ENCODE measurements around the gene FOXR1. TPM values are rescaled to one million over a fixed set of nuclear protein-coding genes. Genes with fewer than 3 reads are reported as not detected.
A peak's percentile ranks its signal among the peaks of the same experiment; 100 is the strongest.
"Not testable (repeated sequence)": the region's sequence is repeated elsewhere in the genome, so short reads cannot be mapped to it uniquely, and the experiment has no call there.

FOXR1 gene
- total RNA-seq, 6 experiments from 2014 or later, result not detected

DNA sequence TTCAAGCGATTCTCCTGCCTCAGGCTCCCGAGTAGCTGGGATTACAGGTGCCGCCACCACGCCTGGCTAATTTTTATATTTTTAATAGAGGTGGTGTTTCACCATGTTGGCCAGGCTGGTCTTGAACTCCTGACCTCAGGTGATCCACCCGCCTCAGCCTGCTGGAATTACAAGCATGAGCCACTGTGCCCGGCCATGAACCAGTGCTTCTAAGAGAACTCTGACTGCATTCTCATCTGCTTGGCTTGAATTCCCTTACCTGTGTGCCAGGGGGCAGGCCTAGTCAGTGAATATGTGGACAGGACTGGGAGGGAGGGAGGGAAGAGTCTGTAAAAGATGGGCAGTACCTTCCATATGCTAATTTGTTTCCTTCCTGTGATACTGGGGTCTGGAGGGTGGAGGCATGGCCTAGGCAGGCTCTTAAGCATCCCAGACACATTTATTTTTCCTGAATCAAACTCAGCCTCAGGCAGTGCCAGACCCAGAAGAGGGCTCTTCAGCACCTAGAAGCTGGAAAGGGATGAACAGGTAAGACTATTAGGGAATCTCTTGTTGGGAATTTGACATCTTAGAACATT, 40.0 kb downstream of the FOXR1 start:
- TF ChIP-seq, protein P1, sequence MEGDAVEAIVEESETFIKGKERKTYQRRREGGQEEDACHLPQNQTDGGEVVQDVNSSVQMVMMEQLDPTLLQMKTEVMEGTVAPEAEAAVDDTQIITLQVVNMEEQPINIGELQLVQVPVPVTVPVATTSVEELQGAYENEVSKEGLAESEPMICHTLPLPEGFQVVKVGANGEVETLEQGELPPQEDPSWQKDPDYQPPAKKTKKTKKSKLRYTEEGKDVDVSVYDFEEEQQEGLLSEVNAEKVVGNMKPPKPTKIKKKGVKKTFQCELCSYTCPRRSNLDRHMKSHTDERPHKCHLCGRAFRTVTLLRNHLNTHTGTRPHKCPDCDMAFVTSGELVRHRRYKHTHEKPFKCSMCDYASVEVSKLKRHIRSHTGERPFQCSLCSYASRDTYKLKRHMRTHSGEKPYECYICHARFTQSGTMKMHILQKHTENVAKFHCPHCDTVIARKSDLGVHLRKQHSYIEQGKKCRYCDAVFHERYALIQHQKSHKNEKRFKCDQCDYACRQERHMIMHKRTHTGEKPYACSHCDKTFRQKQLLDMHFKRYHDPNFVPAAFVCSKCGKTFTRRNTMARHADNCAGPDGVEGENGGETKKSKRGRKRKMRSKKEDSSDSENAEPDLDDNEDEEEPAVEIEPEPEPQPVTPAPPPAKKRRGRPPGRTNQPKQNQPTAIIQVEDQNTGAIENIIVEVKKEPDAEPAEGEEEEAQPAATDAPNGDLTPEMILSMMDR (IDR thresholded peaks at IDR 0.05), result no peak
- Mint-ChIP-seq H3K4me1 (ENCODE audit: low read depth) (peaks cover 16% of the 10 kb centered on the region), H3K27me3 (ENCODE audit: insufficient read depth) (peaks cover 2% of the 10 kb centered on the region), H3K4me3 (no peak overlapping the region), H3K9me3 (no peaks in the 10 kb centered on the region), H3K36me3 (ENCODE audit: low read depth) (peaks cover 46% of the 10 kb centered on the region), H3K27ac (0 out of 2 replicates have a peak overlapping the region, but pooled peaks have one; percentile 29)
- no peak for DNase-seq

DNA sequence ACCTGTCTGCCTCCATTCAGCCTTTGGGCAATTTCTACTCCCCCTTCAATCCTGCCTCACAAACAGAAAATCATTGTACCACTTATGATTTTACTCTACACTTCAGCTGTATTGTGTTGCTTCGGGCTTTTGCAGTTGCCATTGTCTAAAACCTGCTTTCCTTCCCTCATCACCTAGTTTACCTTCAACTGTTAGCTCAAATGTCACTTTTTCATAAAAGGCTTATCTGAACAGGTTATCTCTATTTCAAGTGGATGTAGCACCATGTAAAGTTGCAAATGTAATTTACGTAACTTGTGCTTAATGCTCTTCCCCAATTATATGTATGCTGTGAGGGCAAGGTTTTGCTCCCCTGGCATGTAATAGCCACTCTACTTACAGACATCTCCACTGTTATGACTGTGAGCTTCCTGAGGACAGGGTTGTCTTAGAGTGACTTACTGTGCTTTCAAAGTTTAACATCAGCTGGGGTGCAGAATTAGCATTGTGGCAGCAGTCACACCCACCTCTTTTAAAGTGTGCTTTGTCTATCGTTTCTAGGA, 41.1 kb downstream of the FOXR1 start:
- Mint-ChIP-seq H3K4me1 (ENCODE audit: low read depth) (peaks cover 20% of the 10 kb centered on the region), H3K27ac (peak overlapping the region; percentile 12), H3K27me3 (ENCODE audit: insufficient read depth) (peaks cover 2% of the 10 kb centered on the region), H3K9me3 (no peaks in the 10 kb centered on the region), H3K4me3 (no peak overlapping the region), H3K36me3 (ENCODE audit: low read depth) (peaks cover 50% of the 10 kb centered on the region)
- DNase-seq, result no peak
- TF ChIP-seq, protein P1 (IDR thresholded peaks at IDR 0.05), result no peak

DNA sequence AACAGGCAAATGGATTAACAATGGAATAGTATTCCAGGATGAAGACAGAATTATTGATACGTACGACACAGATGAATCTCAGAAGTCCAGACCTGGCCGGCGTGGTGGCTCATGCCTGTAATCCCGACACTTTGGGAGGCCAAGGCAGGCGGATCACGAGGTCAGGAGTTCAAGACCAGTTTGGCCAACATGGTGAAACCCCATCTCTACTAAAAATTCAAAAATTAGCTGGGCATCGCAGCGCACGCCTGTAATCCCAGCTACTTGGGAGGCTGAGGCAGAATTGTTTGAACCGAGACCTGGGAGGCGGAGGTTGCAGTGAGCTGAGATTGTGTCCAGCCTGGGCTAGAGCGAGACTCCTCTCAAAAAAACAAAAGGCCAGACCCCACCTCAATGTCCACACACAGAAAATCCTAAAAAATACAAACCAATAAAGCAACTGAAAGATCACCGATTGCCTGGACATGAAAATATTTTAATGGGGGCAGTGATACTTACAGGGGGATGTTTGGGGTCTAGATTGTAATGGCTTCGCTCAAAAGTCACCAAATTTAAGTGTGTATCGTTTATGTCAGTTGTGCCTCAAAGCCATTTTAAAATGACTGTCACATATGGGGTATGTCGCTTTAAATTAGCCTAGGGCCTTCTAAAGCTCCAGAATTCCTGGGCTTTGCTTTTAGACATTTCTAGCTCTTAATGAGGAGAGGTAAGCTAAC, 42.8 kb downstream of the FOXR1 start:
- H3K4me1 Mint-ChIP-seq (ENCODE audit: low read depth), result peaks cover 20% of the 10 kb centered on the region
- no peak for DNase-seq
- H3K9me3 Mint-ChIP-seq, result no peaks in the 10 kb centered on the region
- peak overlapping the region; percentile 43 for H3K27ac Mint-ChIP-seq
- H3K27me3 Mint-ChIP-seq (ENCODE audit: insufficient read depth), result peaks cover 3% of the 10 kb centered on the region
- no peak overlapping the region for H3K4me3 Mint-ChIP-seq
- peaks cover 49% of the 10 kb centered on the region for H3K36me3 Mint-ChIP-seq (ENCODE audit: low read depth)
- TF ChIP-seq, protein P1 (IDR thresholded peaks at IDR 0.05), result no peak

DNA sequence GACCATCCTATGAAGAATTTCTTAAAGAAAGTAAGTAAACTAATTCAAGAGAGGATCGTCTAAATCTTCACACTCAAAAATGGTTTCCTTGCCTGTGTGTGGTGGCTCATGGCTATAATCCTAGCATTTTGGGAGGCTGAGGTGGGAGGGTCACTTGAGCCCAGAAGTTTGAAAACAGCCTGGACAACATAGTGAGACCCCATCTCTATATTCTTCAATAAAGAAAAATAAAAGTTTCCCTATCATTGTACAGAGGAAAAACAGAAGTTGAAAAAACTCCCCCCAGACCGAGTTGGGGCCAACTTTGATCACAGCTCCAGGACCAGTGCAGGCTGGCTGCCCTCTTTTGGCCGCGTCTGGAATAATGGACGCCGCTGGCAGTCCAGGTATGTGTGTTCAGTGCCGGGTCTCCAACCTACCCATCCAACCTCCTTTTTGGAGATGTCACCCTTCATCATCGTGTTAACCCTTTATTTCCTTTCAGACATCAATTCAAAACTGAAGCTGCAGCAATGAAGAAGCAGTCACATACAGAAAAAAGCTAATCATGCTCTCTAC, 43.6 kb downstream of the FOXR1 start:
- TF ChIP-seq, protein P1 (IDR thresholded peaks at IDR 0.05), result peak; percentile 29; the same call in 1 of the 2 replicates
- peak overlapping the region; percentile 94 for H3K27ac Mint-ChIP-seq
- peaks cover 54% of the 10 kb centered on the region for H3K36me3 Mint-ChIP-seq (ENCODE audit: low read depth)
- no peak for DNase-seq
- no peaks in the 10 kb centered on the region for H3K9me3 Mint-ChIP-seq
- H3K27me3 Mint-ChIP-seq (ENCODE audit: insufficient read depth), result peaks cover 3% of the 10 kb centered on the region
- peak overlapping the region; percentile 4; the same call in 1 of the 2 replicates for H3K4me3 Mint-ChIP-seq
- H3K4me1 Mint-ChIP-seq (ENCODE audit: low read depth), result peaks cover 27% of the 10 kb centered on the region

DNA sequence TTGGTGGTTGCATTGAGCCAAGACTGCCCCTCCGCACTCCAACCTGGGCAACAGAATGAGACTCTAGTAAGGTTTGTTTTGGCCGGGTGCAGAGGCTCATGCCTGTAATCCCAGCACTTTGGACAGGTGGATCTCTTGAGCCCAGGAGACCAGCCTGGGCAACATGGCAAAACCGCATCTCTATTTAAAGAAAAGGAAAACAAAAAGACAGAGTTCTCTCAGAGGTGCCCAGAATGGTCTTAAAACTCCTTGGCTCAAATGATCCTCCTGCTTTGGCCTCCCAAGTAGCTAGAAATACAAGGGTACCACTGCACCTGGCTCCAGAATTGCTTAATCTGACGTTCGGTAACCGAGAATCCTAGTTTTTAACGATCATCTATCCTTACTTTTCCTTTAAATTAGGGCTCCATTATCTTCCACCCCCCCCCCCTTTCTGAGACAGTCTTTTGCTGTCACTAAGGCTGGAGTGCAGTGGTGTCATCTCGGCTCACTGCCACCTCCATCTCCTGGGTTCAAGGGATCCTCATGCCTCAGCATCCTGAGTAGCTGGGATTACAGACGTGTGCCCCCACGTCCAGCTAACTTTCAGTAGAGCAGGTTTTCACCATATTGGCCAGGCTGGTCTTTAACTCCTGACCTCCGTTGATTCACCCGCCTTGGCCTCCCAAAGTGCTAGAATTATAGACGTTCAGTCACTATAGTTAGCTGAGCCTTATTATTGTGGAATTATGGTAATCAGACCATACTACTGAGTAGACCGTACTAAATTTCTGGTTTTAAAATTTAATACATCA, 44.9 kb downstream of the FOXR1 start:
- DNase-seq, result no peak
- H3K4me3 Mint-ChIP-seq, result peak overlapping the region; percentile 98
- H3K36me3 Mint-ChIP-seq (ENCODE audit: low read depth), result peaks cover 59% of the 10 kb centered on the region
- TF ChIP-seq, protein P1 (IDR thresholded peaks at IDR 0.05), result no peak
- no peaks in the 10 kb centered on the region for H3K9me3 Mint-ChIP-seq
- peak overlapping the region; percentile 94 for H3K27ac Mint-ChIP-seq
- H3K27me3 Mint-ChIP-seq (ENCODE audit: insufficient read depth), result peaks cover 3% of the 10 kb centered on the region
- peaks cover 34% of the 10 kb centered on the region for H3K4me1 Mint-ChIP-seq (ENCODE audit: low read depth)

DNA sequence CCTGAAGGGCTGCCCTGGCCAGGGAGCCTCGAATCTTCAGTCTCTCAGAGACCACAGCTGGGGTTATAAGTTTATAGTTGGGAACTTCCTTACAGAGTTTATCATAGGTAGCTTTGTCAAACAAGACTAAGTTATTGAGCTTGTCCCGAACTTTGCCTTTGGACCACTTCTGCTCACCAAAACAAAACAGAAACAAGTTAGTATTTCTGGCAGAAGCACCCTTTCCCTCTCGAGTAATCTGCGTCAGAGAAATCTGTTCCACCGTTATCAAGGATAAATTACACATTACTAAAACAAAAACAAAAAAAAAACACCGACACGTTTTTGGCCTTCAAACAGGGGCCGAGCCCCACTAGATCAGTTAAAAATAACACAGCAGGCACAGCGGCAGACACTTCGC, 45.8 kb downstream of the FOXR1 start:
- DNase-seq; H3K27me3 Mint-ChIP-seq (ENCODE audit: insufficient read depth); H3K9me3 Mint-ChIP-seq: not testable (repeated sequence)
- H3K4me1 Mint-ChIP-seq (ENCODE audit: low read depth), result peaks cover 37% of the 10 kb centered on the region
- peak overlapping the region; percentile 94 for H3K27ac Mint-ChIP-seq
- peaks cover 60% of the 10 kb centered on the region for H3K36me3 Mint-ChIP-seq (ENCODE audit: low read depth)
- peak overlapping the region; percentile 98 for H3K4me3 Mint-ChIP-seq

Data from HFFc6 (cell line).